Upper lobe of left lung (tissue), 4 donors: ENCODE results near the gene GALP.

ENCODE experiments used
- CTCF ChIP-seq, 6 experiments: fragments of 450-650 bp in 4 of 6; fragments of 200-600 bp in 2 of 6; sonication (generic) in 2 of 6; IDR thresholded peaks; one replicate each; pipeline ENCODE4 v1.5.1; 2016 to 2019; ENCODE audit warnings: antibody characterized with exemption in 6 of 6
- POLR2A ChIP-seq, 4 donors: fragments of 450-650 bp; IDR thresholded peaks; one replicate each; pipeline ENCODE4 v1.5.1; 2016 to 2017; ENCODE audit warnings: antibody characterized with exemption in 4 of 4, mild to moderate bottlenecking in 2 of 4
- POLR2AphosphoS5 ChIP-seq, 2 donors: sonication (generic); formaldehyde crosslinking; IDR thresholded peaks; one replicate each; pipeline ENCODE4 v1.5.1; 2017; ENCODE audit warnings: antibody characterized with exemption in 2 of 2

DNA sequence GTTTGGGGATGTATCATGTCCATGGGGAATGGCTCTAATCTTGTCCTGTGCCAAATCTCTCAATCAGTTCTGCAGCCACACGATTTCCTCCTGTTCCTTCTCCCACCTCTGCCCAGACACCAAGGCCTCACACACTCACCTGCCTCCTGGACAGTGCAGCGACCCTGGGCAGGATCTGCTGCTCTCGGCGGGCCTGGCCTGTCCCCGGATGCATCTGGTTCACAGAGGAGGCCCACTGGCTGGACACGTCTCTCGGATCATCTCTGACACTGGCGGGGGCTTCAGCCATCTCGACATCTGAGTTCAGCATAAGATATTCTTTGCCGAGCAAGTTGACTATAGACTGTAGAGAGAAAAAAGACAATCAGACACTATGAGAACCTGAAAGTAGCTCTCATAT lies 15.9 kb downstream of the GALP start:
- no peak for TF ChIP-seq POLR2AphosphoS5 (IDR thresholded peaks at IDR 0.05)
- no peak for TF ChIP-seq CTCF (IDR thresholded peaks at IDR 0.05)
- TF ChIP-seq POLR2A (IDR thresholded peaks at IDR 0.05), result no peak
